Uterus (tissue), 4 donors: ENCODE measurements around the gene RAD9B. TPM values are rescaled to one million over a fixed set of nuclear protein-coding genes. Genes with fewer than 3 reads are reported as not detected.

Source experiments
- DNase-seq, 2 donors: peaks; one replicate each; pipeline ENCODE4 v3.0.0-alpha.2; 2019 to 2020
- H3K27ac ChIP-seq, 2 donors: fragments of 200-600 bp; sonication (generic); 1 replicate in 1 of 2; 2 replicates in 1 of 2; pipeline ENCODE4 v1.5.1; 2016 to 2018
- H3K27me3 ChIP-seq, 2 donors: fragments of 200-600 bp; sonication (generic); one replicate each; pipeline ENCODE4 v1.5.1; 2018 to 2019; ENCODE audit warnings: control low read depth in 1 of 2
- H3K36me3 ChIP-seq, 2 donors: fragments of 200-600 bp; sonication (generic); one replicate each; pipeline ENCODE4 v1.5.1; 2019; ENCODE audit warnings: control low read depth in 1 of 2
- H3K4me1 ChIP-seq, 2 donors: fragments of 200-600 bp; sonication (generic); one replicate each; pipeline ENCODE4 v1.5.1; 2018 to 2019; ENCODE audit warnings: control low read depth in 1 of 2
- H3K4me3 ChIP-seq, 2 donors: fragments of 200-600 bp; sonication (generic); 1 replicate in 1 of 2; 2 replicates in 1 of 2; pipeline ENCODE4 v1.5.1; 2018 to 2019; ENCODE audit warnings: mild to moderate bottlenecking in 1 of 2
- H3K9me3 ChIP-seq, 2 donors: fragments of 200-600 bp; sonication (generic); one replicate each; pipeline ENCODE4 v1.5.1; 2019; ENCODE audit warnings: control low read depth in 1 of 2
- POLR2A ChIP-seq, 2 donors: fragments of 450-650 bp; IDR thresholded peaks; one replicate each; pipeline ENCODE4 v1.6.1; 2016; ENCODE audit warnings: antibody characterized with exemption in 2 of 2, mild to moderate bottlenecking in 1 of 2, moderate library complexity in 1 of 2
- intact Hi-C: fragments of 100-400 bp; cut with DNase I; formaldehyde crosslinking; loops from one replicate; pipeline ENCODE4 v1.15.1; 2023; ENCODE audit warnings: low total_unique reads
- small RNA-seq: library from RNA; depleted of rRNA; stranded (forward); fragments of <200 nt; gene quantifications from one replicate; pipeline ENCODE3, GENCODE V24; 2016
- total RNA-seq, 4 donors: library from RNA; depleted of rRNA in 3 of 4; stranded (reverse); fragments of >200 nt in 3 of 4; gene quantifications; one replicate each; pipeline versions ENCODE4 v1.1.0 to v1.2.4, GENCODE V29; 2014 to 2023
- TF ChIP-seq, protein P1 (sequence below), 4 experiments: fragments of 200-600 bp in 2 of 4; fragments of 450-650 bp in 2 of 4; sonication (generic) in 2 of 4; IDR thresholded peaks; one replicate each; pipeline ENCODE4 v1.5.1; 2016 to 2019; ENCODE audit warnings: antibody characterized with exemption in 4 of 4, mild to moderate bottlenecking in 2 of 4, moderate library complexity in 1 of 4
- donor health status: DM: yes; HTN: yes; CAD: no.

RAD9B gene
- total RNA-seq, 4 donors from 2014 or later = 0.88 to 8.4 (median 1.2) TPM; not detected in 1

DNA sequence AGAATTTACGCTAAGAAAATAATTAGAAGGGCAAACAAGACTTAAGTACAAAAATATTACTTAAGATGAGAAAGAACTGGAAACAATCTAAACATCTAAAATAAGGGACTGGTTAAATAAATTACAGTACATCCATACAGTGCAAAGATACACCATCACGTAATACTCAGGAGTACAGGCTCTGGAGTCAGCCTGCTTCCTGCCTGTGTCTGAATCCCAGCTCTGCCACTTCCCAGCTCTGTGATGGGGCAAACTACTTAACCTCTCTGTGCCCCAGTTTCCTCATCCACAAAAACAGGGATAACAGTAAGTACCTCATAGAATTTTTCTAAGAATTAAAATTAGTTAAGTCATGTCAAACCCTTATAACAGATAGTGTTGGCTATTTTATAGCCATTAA is 45.0 kb downstream of the RAD9B start:
- H3K36me3 ChIP-seq = no peaks in the 10 kb centered on the region
- intact Hi-C loops = no loop called here
- H3K4me3 ChIP-seq = no peak overlapping the region
- no peaks in the 10 kb centered on the region for H3K27me3 ChIP-seq
- peak overlapping the region in 1 of 2 donors; percentile 5 for H3K27ac ChIP-seq
- peaks cover 4 to 7% of the 10 kb centered on the region in 2 donors for H3K4me1 ChIP-seq
- no peaks in the 10 kb centered on the region for H3K9me3 ChIP-seq
- TF ChIP-seq POLR2A (IDR thresholded peaks at IDR 0.05) = no peak
- TF ChIP-seq, protein P1, sequence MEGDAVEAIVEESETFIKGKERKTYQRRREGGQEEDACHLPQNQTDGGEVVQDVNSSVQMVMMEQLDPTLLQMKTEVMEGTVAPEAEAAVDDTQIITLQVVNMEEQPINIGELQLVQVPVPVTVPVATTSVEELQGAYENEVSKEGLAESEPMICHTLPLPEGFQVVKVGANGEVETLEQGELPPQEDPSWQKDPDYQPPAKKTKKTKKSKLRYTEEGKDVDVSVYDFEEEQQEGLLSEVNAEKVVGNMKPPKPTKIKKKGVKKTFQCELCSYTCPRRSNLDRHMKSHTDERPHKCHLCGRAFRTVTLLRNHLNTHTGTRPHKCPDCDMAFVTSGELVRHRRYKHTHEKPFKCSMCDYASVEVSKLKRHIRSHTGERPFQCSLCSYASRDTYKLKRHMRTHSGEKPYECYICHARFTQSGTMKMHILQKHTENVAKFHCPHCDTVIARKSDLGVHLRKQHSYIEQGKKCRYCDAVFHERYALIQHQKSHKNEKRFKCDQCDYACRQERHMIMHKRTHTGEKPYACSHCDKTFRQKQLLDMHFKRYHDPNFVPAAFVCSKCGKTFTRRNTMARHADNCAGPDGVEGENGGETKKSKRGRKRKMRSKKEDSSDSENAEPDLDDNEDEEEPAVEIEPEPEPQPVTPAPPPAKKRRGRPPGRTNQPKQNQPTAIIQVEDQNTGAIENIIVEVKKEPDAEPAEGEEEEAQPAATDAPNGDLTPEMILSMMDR (IDR thresholded peaks at IDR 0.05) = no peak
- DNase-seq = no peak

DNA sequence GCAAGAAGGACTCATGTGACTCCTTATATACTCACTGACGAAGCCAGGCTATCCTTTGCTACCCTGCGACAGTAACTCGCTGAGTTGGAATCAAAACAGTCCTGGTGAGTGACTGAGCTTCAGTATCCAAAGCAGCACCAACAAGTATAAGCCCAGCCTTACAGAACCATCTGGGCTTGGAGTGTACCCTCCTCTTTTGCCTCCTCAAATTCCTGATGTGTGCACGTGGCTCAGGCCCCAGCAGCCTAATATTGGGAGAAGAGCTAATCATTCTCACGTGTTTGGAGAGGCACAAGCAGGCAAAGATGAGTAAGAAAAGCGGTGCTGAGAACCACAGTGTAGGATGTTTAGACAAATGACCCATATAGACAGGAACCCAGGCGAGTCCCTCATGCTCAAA is 46.5 kb downstream of the RAD9B start:
- Histone ChIP-seq H3K9me3 (no peaks in the 10 kb centered on the region), H3K4me3 (no peak overlapping the region), H3K36me3 (no peaks in the 10 kb centered on the region), H3K27ac (peak overlapping the region; percentile 53 to 62), H3K4me1 (peaks cover 0 to 4% of the 10 kb centered on the region in 2 donors), H3K27me3 (no peaks in the 10 kb centered on the region)
- no peak for DNase-seq
- intact Hi-C loops = no loop called here
- TF ChIP-seq, protein P1 (IDR thresholded peaks at IDR 0.05) = no peak
- no peak for TF ChIP-seq POLR2A (IDR thresholded peaks at IDR 0.05)

DNA sequence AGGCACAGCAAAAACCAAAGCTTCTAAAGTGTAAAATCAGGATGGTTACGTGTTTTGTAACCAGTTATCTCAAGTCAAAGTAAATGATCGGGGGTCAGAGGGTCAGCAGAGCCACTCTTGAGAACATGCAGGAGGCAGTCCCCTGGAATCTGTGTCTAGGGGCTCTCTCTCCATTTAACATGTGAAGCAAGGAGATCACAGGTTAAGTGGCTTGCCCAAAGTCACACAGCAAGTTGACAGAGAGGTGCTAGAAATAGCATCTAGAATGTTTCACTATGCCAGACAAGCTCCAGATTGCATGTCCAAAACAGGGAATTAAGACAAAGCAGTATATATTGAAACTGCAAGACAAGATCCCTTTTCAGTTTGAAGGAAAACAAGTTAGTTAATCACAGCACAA is 47.6 kb downstream of the RAD9B start:
- no peak for DNase-seq
- H3K27me3 ChIP-seq = no peaks in the 10 kb centered on the region
- no peak for TF ChIP-seq POLR2A (IDR thresholded peaks at IDR 0.05)
- TF ChIP-seq, protein P1 (IDR thresholded peaks at IDR 0.05) = no peak
- peaks cover 0 to 4% of the 10 kb centered on the region in 2 donors for H3K4me1 ChIP-seq
- no peaks in the 10 kb centered on the region for H3K9me3 ChIP-seq
- H3K4me3 ChIP-seq = no peak overlapping the region
- intact Hi-C loops = no loop called here
- H3K27ac ChIP-seq = peak overlapping the region; percentile 53 to 62
- no peaks in the 10 kb centered on the region for H3K36me3 ChIP-seq

DNA sequence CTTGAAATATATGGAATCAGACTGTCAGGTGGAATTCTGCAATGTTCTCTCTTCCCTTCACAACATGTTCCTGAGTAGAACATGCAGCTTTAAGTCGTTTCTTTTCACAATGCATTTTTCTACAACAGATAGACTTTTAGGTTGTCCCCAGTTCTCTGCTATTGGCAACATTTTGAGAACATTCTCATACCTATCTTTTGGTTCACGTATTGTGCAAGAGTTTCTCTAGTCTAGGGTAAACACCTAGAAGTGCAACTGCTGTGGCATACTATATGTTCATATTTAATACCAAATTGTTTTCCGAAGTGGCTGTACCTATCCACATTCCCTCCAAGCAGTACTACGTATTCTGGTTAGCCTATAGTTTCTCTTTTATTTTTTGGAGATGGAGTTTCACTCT is 48.9 kb downstream of the RAD9B start:
- Histone ChIP-seq H3K9me3 (no peaks in the 10 kb centered on the region), H3K4me1 (peaks cover 0 to 4% of the 10 kb centered on the region in 2 donors), H3K4me3 (no peak overlapping the region), H3K36me3 (no peaks in the 10 kb centered on the region), H3K27ac (peak overlapping the region in 1 of 2 donors; percentile 62), H3K27me3 (no peaks in the 10 kb centered on the region)
- DNase-seq = no peak
- TF ChIP-seq, protein P1 (IDR thresholded peaks at IDR 0.05) = no peak
- no peak for TF ChIP-seq POLR2A (IDR thresholded peaks at IDR 0.05)
- intact Hi-C loops = no loop called here

Small RNAs within 50 kb of the gene (small RNA-seq; reads per million reads assigned to genes)
- gene RF00278 = not detected

Other genes with a start within 250 kb of the RAD9B start
- 100 to 1,000 TPM in 2 of 4 donors, 10 to 100 TPM in 2; 61.5 to 173 (median 97.9) TPM for gene ATP2A2, start 221.1 kb upstream of the RAD9B start, total RNA-seq
- gene ANAPC7, start 98.6 kb upstream of the RAD9B start, total RNA-seq = 10 to 100 TPM; 40.0 to 68.1 (median 63.5) TPM
- 100 to 1,000 TPM; 106 to 132 (median 118) TPM for gene ARPC3, start 52.0 kb upstream of the RAD9B start, total RNA-seq
- 10 to 100 TPM in 3 of 4 donors, 1 to 10 TPM in 1; 3.3 to 41.2 (median 16.4) TPM for gene GPN3, start 34.1 kb upstream of the RAD9B start, total RNA-seq
- gene FAM216A, start 33.5 kb upstream of the RAD9B start, total RNA-seq = 10 to 100 TPM in 2 of 4 donors, 1 to 10 TPM in 2; 3.5 to 29.7 (median 11.2) TPM
- 100 to 1,000 TPM in 2 of 4 donors, 10 to 100 TPM in 2; 82.5 to 195 (median 100) TPM for gene VPS29, start 220 bp upstream of the RAD9B start, total RNA-seq
- 10 to 100 TPM in 3 of 4 donors, 1 to 10 TPM in 1; 3.6 to 34.1 (median 21.1) TPM for gene PPTC7, start 81.0 kb downstream of the RAD9B start, total RNA-seq
- 10 to 100 TPM; 40.0 to 61.8 (median 49.9) TPM for gene TCTN1, start 111.8 kb downstream of the RAD9B start, total RNA-seq
- 10 to 100 TPM in 3 of 4 donors, 1 to 10 TPM in 1; 3.8 to 18.1 (median 14.0) TPM for gene HVCN1, start 186.8 kb downstream of the RAD9B start, total RNA-seq
- gene PPP1CC, start 240.6 kb downstream of the RAD9B start, total RNA-seq = 100 to 1,000 TPM; 110 to 224 (median 134) TPM